Measurements from ENCODE around the gene ROCK1.
"Not testable (repeated sequence)": the region's sequence is repeated elsewhere in the genome, so short reads cannot be mapped to it uniquely, and the experiment has no call there.

Gene ROCK1

DNA sequence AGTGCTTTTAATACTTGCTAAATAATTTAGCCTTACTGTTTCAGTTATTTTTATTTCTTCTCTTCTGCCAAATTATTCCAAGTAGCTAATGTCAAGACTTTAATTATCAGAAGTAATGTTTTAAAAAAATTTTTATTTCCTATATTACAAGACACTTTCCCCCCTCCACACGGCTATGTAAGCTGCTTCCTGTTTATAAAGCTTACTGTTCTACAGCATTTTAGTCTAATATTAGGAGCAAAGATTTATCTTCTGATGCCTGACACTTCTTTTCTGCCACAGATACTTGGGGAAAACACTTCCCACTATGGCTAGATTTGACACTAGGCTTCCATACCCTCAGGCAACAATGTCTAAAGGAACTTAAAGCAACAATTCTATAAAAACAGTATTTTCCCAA is 62.3 kb downstream of the ROCK1 start:
- no peak for DNase-seq

DNA sequence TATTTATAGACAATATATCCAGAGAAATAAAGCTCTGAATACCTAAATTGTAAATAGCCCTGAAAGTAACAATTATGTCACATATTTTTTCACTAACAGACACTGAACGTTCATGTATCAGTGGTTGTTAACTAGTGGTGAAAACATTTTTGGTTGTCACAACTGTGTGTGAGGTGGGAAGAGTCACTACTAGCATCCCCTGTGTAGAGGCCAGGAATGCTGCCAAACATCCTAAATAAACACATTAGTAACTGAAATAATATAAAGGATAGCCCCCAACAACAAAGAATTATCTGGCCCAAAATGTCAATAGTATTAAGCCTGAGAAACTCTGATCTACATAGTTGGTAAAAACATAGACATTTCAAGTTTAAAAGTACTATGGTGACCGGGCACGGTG is 64.5 kb downstream of the ROCK1 start:
- DNase-seq: no peak

- DNase-seq: no peak
Observed at GRCh38 chr18:21040466-21040865, 71.1 kb downstream of the ROCK1 start.

- DNase-seq: no peak
Observed at GRCh38 chr18:21038201-21038600, 73.4 kb downstream of the ROCK1 start.

GRCh38 chr18:21031845-21032244 is 79.8 kb downstream of the ROCK1 start:
- no peak for DNase-seq

- not testable (repeated sequence) for DNase-seq
Observed at GRCh38 chr18:21018257-21018656, 93.4 kb downstream of the ROCK1 start.

DNA sequence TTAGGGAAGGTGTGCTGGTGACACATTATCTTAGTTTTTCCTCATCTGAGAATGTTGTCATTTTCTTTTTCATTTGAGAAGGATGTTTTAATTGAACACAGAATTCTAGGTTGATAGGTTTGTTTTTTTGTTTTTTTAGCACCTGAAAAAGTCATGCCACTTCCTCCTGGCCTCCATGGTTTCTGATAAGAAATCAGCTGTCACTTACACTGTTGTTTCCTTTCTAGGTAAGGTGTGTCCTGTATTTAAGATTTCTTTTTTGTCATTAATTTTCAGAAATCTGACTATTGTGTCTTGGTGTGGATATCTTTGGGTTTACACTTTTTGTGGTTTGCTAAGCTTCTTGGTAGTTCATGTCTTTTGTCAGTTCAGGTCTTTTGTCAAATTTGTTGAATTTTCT is 99.3 kb downstream of the ROCK1 start:
- DNase-seq: no peak

DNA sequence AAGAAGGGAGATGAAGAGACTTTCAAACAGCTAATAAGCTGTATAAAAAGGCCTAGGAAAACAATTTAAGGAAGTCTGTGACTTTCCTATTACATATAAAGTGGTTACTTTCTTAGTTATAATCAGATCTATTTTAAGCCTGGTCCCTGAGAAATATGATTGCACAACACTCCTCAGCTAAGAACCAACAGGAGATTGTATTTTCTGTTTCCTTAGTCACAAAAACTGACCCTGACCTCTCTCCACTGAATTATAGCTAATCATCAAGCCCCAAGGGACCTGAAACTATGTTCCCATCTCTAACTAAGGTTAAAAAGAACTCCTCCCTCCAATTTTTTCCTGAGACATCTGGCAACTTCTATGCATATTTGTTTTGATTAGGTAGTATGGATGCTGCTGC is 106.9 kb downstream of the ROCK1 start:
- no peak for DNase-seq

DNA sequence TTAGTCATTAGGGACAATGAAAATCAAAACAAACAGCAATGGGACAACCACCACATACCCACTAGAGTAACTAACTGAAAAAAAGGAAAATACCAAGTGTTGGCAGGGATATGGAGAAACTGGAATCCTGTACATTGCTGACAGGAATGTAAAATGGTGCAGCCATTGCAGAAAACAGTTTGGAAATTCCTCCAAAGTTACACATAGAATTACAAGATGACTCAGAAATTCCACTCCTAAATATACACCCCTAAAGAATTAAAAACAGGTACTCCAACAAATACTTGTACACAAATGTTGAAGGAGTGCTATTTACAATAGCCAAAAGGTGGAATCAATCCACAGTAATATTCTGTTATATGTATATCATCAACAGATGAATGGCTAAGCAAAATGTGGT is 110.9 kb downstream of the ROCK1 start:
- DNase-seq: no peak

DNA sequence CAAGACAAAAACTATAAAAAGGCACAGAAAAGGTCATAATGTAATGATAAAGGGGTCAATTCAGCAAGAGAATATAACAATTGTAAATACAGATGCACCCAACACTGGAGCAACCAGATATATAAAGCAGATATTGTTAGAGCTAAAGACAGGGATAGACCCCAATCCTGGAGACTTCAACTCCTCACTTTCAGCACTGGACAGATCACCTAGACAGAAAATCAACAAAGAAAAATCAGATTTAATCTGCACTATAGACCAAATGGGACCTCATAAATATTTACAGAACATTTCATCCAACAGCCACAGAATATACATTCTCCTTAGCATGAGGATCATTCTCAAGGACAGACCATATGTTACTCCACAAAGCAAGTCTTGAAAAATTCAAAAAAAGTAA is 114.2 kb downstream of the ROCK1 start:
- DNase-seq: no peak

- no peak for DNase-seq
Observed at GRCh38 chr18:20996418-20996817, 115.2 kb downstream of the ROCK1 start.

DNA sequence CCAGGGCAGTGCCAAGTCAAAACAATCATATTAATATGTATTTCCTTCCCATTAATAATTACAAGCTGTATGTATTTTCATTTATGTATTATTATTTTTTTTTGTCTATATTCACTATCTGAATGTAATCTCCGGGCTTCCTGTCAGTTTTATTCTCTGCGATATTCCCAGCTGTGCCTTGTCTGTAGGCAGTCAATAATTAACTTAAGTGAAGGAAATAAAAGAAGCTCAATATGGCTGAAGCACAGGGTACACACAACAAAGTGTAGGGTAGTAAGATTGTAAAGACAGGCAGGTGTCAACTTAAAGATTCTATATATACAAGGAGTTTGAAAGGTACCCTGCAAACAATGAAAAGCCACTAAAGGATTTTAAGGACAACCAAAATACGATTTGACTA is 122.9 kb downstream of the ROCK1 start:
- no peak for DNase-seq

DNA sequence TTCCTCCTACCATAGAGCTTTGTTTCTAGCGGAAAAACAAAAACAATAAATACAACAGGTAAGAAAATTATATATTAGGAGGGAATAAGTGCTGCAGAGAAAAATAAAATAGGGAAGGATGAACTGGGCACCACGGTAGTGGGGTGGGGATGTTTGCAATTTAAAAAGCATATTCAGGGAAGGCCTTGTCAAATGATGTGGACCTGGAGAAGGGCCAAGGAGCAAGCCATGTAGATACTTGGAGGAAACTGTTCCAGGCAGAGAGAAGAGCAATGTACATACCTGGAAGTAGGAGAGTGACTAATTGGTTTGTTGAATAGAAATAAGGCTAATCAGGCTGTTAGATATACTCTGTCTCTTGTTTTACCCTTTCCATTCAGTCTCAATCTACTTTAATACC is 136.5 kb downstream of the ROCK1 start:
- no peak for DNase-seq

DNA sequence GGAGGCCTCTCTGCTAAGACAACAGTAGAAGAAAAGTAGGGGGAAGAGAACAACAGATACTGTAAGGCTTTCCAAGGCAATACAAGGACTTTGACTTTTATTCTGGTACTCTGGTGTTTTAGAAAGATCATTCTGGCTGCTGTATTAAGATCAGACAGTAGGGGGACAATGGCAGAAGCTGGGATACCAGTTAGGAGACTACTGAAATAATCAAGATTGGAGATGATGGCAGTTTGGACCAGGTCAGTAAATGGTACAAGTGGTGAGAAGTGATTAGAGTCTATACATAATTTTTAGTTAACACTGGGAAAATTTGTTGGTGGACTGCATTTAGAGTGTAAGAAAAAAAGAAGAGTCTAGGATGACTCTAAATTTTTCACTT is 139.7 kb downstream of the ROCK1 start:
- DNase-seq: no peak

DNA sequence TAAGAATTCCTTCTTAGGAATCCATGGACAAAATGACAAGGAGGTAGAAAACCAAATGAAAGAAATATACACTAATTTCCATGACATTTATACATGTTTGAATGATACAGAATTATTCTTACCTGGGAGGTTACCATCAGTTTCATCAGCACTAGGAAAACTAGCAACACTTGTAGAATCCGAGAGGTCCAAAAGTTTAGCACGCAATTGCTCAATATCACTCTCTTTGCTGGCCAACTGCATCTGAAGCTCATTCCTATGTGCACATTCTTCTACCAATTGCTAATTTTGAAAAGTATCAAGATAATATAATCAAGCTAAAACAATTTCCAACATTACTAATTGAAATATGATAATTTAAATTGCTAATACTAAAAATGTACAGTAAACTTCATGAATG is 144.8 kb downstream of the ROCK1 start:
- DNase-seq: no peak

DNA sequence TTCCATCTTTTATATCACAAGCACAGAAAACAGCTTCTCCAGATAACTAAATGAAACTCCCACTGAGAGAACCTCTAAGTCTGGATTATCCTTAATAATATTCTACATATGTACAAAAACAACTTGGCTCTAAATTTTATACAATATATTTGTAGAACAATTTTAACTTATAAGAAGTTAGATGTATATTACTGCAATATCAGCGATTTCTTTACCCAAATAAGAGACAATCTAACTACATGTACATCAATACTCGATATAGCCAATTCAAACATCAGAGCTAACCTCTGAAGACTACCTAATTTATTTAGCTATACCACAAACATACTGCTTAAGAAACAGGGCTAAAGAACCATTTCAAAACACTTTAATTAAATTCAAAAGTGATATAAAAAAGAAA is 148.6 kb downstream of the ROCK1 start:
- no peak for DNase-seq

- no peak for DNase-seq
Observed at GRCh38 chr18:20960735-20961134, 150.9 kb downstream of the ROCK1 start.

DNA sequence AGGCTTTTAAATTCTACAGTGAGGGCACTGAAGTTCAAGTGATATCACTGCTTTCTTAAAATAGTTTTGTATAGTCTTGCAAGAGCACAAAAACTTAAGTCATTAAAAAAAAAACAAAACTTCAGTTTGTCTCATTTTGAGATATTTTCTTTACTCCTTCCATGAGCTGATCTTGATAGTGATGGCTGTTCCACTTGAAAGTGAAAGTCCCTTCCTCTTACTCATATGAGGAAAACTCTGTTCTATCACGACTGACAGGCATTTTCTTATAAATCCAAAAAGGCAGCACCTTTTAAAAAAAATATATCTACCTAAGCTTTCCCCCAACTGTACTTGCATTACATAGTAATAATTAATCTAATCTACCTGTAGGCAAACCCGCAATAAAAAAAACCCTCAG is 160.8 kb downstream of the ROCK1 start:
- DNase-seq: not testable (repeated sequence)
